ENCODE results near the gene C12orf50.

The C12orf50 gene

DNA sequence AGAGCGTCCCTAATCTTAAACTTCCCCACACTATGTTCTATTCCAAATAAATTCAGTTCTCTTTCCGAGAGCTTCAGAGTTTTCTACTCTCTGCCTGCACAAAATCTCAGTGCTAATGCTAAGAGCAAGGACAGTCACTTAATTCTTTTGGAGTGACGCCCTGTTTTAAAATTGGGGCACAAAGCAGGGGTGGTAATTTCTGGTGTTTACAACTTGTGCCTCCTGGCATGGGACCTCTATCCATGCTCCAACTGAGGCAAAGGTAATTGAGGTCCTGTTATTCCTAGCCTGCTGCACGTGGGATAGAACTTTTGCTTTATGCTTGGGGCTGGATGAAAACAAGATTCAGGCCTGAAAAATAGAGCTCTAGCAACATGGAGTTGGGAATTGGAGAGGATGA lies 22.9 kb downstream of the C12orf50 start:
- H3K79me2 ChIP-seq (ENCODE audit: control insufficient read depth, low read length) = no peaks in the 10 kb centered on the region
- H3K9me3 ChIP-seq (ENCODE audit: control insufficient read depth, insufficient read depth, low read length) = no peaks in the 10 kb centered on the region
- H4K20me1 ChIP-seq (ENCODE audit: control insufficient read depth, insufficient read depth, low read depth, low read length) = no peaks in the 10 kb centered on the region
- H3K27ac ChIP-seq (ENCODE audit: low read depth, low read length) = no peak overlapping the region
- H3K27me3 ChIP-seq (ENCODE audit: control insufficient read depth, low read length) = no peaks in the 10 kb centered on the region
- no peak overlapping the region for H3K4me3 ChIP-seq (ENCODE audit: low read length)
- TF ChIP-seq, protein P1, sequence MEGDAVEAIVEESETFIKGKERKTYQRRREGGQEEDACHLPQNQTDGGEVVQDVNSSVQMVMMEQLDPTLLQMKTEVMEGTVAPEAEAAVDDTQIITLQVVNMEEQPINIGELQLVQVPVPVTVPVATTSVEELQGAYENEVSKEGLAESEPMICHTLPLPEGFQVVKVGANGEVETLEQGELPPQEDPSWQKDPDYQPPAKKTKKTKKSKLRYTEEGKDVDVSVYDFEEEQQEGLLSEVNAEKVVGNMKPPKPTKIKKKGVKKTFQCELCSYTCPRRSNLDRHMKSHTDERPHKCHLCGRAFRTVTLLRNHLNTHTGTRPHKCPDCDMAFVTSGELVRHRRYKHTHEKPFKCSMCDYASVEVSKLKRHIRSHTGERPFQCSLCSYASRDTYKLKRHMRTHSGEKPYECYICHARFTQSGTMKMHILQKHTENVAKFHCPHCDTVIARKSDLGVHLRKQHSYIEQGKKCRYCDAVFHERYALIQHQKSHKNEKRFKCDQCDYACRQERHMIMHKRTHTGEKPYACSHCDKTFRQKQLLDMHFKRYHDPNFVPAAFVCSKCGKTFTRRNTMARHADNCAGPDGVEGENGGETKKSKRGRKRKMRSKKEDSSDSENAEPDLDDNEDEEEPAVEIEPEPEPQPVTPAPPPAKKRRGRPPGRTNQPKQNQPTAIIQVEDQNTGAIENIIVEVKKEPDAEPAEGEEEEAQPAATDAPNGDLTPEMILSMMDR (IDR thresholded peaks at IDR 0.05; ENCODE audit: low read depth, low read length, poor library complexity, severe bottlenecking) = no peak
- no peak for TF ChIP-seq EZH2phosphoT487 (IDR thresholded peaks at IDR 0.05; ENCODE audit: borderline replicate concordance, low read length)
- no peaks in the 10 kb centered on the region for H3K36me3 ChIP-seq (ENCODE audit: control insufficient read depth, low read length)
- no peaks in the 10 kb centered on the region for H3K9me2 ChIP-seq (replicated peaks; ENCODE audit: control insufficient read depth, low read length)
- no peaks in the 10 kb centered on the region for H3K4me1 ChIP-seq (ENCODE audit: control insufficient read depth, low read length)
- no peak overlapping the region for H3K4me2 ChIP-seq (ENCODE audit: low read length)
- H3F3A ChIP-seq (ENCODE audit: control insufficient read depth, insufficient read depth) = no peaks in the 10 kb centered on the region

DNA sequence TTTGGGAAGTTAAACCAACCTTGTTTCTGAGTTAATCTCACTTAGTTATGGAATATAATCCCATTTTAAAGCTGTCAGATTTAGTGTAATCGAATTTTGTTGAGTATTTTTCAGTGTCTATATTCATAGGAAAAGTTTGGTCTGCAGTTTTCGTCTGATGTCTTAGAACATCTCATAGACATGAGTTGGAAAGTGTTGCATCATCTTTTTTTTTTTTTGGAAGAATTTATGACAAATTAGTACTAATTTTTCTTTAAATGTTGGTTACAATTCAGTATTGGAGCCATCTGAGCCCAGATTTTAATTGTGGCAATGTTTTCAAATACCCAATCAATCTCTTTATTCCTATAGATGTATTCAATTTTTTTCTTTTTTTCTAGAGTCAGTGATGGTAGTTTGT lies 27.9 kb downstream of the C12orf50 start:
- Histone ChIP-seq H3K9me2 (replicated peaks; ENCODE audit: control insufficient read depth, low read length) (no peaks in the 10 kb centered on the region), H3K36me3 (ENCODE audit: control insufficient read depth, low read length) (no peaks in the 10 kb centered on the region), H3K27ac (ENCODE audit: low read depth, low read length) (no peak overlapping the region), H3K27me3 (ENCODE audit: control insufficient read depth, low read length) (no peaks in the 10 kb centered on the region), H3K9me3 (ENCODE audit: control insufficient read depth, insufficient read depth, low read length) (no peaks in the 10 kb centered on the region), H3K4me2 (ENCODE audit: low read length) (no peak overlapping the region), H3K4me3 (ENCODE audit: low read length) (no peak overlapping the region), H3K79me2 (ENCODE audit: control insufficient read depth, low read length) (no peaks in the 10 kb centered on the region), H3F3A (ENCODE audit: control insufficient read depth, insufficient read depth) (no peaks in the 10 kb centered on the region), H4K20me1 (ENCODE audit: control insufficient read depth, insufficient read depth, low read depth, low read length) (no peaks in the 10 kb centered on the region), H3K4me1 (ENCODE audit: control insufficient read depth, low read length) (no peaks in the 10 kb centered on the region)
- TF ChIP-seq, protein P1 (IDR thresholded peaks at IDR 0.05; ENCODE audit: low read depth, low read length, poor library complexity, severe bottlenecking) = no peak

DNA sequence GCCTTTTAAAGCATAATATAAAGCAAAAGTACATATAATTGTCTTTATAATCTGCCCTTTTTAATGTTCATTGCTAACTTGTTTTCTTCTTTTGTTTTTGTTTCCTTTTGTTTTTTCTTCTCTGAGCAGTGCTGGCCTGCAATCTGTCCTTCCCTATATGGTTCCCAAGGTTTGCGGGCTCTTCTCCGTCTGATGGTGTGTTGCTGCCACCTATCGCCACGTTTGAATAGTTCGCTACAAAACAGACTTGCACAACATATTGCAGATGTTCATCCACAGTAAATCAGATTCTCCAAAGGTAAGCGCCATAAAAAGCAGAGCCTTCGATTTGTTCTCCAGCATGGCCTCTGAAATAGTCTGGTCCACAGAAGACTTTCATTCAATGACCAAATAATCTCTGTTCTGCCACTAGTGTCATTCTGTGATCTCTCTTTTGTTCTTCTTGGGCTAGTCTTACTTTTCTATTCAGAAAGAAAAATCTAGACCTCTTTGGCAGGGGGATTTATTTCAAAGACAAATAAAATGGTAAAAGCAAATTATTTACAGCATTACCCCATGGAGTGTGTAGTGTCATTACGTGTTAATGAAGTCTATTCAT lies 33.5 kb downstream of the C12orf50 start:
- Histone ChIP-seq H3K36me3 (ENCODE audit: control insufficient read depth, low read length) (no peaks in the 10 kb centered on the region), H3K79me2 (ENCODE audit: control insufficient read depth, low read length) (no peaks in the 10 kb centered on the region), H3K27me3 (ENCODE audit: control insufficient read depth, low read length) (no peaks in the 10 kb centered on the region), H3K4me3 (ENCODE audit: low read length) (no peak overlapping the region), H3K9me2 (replicated peaks; ENCODE audit: control insufficient read depth, low read length) (no peaks in the 10 kb centered on the region), H3K9me3 (ENCODE audit: control insufficient read depth, insufficient read depth, low read length) (no peaks in the 10 kb centered on the region), H3K27ac (ENCODE audit: low read depth, low read length) (no peak overlapping the region), H3K4me2 (ENCODE audit: low read length) (no peak overlapping the region), H4K20me1 (ENCODE audit: control insufficient read depth, insufficient read depth, low read depth, low read length) (no peaks in the 10 kb centered on the region), H3F3A (ENCODE audit: control insufficient read depth, insufficient read depth) (no peaks in the 10 kb centered on the region), H3K4me1 (ENCODE audit: control insufficient read depth, low read length) (no peaks in the 10 kb centered on the region)
- no peak for TF ChIP-seq EZH2phosphoT487 (IDR thresholded peaks at IDR 0.05; ENCODE audit: borderline replicate concordance, low read length)
- TF ChIP-seq, protein P1 (IDR thresholded peaks at IDR 0.05; ENCODE audit: low read depth, low read length, poor library complexity, severe bottlenecking) = peak; percentile 65
